Urothelium cell line (cell line): ENCODE results near the gene NOX1.
"Not testable (repeated sequence)": the region's sequence is repeated elsewhere in the genome, so short reads cannot be mapped to it uniquely, and the experiment has no call there.

Experiments
- DNase-seq: peaks from one replicate; pipeline ENCODE4 v3.0.0; 2011; ENCODE audit warnings: low spot score, mixed read lengths
- FAIRE-seq: peaks from 2 replicates; lab custom pipeline; 2011; peaks lifted over from hg19 to GRCh38; lab: Jason Lieb, UNC

The NOX1 gene

DNA sequence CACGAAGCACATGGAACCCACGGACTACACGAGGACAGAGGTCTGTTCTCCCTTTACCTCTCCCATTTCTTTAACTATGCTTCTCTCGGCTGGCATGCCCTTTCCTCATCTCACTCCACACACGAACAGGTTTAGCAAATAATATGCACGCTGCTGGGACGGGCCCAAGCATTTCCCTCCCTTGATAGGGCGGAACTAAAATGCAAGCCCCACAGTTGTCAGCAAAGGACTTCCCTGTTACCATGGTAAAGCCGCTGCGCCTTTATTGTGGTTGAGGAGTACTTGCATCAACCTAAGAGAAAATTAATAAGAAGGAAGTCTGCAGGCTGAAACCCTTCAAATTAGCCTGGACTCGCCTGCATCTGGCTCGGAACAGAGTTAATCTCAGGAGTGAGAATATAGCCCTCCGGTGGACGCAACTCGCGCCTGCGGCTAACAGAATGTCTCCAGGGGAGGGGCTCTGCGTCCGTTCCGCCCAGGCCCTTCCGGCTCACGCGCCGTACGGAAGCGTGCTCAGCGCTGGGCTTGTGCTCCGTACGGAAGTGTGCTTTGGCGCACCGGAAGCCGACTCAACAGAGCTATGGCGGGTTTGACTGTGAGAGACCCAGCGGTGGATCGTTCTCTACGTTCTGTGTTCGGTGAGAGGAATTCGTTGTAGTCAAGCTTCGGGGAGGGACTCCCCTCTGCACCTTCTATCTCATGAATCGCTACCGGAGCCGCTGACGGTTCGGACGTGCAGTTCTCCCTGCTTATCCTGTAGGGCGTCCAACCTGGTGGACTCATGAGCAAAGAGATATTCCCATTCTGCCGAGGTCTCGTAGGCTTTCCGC is 54.1 kb downstream of the NOX1 start, which contains the start of gene CSTF2:
CSTF2 (plus strand) TSS at position 555 of the 830 bp plus-strand sequence; CDS start at position 581, 26 bp downstream.
- peak; percentile 9 for FAIRE-seq
- DNase-seq: peak; percentile 88

DNA sequence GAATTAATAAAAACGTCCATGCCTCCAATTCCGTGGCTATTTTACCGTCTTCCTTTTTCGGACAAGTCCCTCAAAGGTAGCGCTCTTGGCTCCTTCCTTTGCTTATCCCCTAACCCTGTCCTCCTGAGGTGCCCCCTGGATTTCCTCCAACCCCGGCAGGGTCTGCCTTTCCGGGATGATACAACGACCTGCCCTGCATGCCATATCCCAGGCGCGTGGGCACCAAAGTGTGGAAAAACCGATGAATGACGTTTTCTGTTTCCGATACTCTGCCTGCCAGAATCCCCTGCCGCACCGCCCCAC is 54.7 kb downstream of the NOX1 start:
- FAIRE-seq: no peak
- DNase-seq: no peak

DNA sequence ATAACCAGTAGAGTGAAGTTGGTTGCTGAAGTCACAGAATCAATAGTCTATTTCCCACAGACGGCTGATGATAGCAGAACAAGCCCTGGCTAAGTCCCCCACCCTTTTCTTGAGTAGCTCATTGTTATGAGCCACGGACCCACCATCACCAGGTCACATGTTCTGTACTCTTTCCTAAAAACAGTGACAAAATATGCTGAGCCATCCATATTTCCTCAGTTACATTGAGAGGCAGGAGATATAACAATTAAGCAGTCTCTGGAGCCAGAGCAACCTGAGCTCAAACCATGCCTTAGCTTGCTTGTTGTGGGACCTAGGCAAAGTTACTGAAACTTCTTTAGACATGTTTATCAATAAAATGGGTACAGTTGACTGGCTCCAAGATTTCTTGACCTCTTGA is 56.8 kb downstream of the NOX1 start:
- FAIRE-seq (no peak), DNase-seq (no peak)

DNA sequence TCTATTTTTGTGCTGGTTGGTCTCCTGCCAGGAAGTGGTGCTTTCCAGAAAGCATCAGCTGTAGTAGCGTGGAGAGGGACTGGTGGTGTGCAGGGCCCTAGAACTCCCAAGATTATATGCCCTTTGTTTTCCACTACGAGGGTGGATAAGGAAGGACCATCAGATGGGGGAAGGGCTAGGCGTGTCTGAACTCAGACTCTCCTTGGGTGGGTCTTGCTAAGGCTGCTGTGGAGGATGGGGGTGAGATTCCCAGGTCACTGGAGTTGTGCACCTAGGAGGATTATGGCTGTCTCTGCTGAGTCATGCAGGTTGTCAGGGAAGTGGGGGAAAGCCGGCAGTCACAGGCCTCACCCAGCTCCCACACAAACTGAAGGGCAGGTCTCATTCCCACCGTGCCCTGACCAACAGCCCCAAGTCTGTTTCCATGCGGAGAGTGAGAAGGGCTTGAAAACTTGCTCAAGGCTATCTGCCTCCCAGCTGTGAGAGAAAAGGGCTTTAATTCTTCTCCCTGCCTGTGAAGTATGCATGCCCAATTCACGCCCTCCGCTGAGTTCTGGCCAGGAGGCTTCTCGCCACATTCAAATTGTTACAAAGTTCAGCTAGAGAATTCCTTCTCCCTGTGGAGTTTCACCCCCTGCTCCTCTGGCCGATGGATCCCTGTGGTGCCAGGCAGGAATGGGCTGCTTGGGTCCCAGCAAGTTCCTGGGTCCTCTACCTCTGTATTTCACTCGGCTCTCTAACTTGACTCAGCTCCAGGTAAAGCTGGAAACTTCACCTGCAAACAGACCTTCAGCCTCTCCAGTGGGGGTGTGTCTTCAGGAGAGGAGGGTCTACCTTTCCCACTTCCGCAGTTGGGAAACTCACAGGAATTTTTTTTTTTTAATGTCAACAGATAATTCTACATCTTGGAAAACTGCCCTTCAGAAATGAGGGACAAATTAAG is 61.7 kb downstream of the NOX1 start:
- no peak for FAIRE-seq
- no peak for DNase-seq

DNA sequence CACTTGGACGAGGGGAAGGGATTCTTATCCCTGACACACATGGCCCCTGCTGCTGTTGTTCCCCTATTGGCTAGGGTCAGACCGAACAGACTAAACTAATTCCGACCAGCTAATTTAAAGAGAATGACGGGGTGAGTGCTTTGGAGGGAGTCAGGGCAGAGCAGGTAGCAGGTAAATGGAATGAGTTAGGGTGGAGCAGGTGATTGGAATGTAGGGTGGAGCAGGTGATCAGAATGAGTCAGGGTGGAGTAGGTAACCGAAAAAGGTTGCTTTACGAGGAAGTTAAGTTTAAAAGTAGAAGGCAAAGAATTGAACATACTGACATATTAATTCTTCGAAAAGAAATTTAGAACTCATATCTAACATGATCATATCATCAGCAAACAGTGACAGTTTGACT is 65.9 kb downstream of the NOX1 start:
- DNase-seq, FAIRE-seq: not testable (repeated sequence)

DNA sequence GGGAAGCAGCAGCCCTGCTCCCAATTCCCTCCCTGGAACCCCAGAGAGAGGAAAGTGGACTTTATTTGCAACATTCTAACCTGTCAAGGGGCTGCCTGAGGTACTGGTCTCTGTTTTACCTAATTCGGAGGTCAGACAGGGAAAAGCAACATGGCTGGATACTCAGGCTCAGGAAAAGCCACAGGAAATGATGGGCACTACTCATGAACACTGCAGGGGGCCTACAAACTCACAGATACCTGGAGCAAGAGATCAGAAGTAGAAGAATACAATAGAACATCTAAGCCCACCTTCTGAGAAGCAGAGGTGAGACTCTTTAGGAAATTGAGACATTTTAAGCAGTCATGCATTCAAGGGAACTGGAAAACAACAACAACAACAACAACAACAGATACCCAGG is 69.4 kb downstream of the NOX1 start:
- FAIRE-seq (no peak), DNase-seq (no peak)

DNA sequence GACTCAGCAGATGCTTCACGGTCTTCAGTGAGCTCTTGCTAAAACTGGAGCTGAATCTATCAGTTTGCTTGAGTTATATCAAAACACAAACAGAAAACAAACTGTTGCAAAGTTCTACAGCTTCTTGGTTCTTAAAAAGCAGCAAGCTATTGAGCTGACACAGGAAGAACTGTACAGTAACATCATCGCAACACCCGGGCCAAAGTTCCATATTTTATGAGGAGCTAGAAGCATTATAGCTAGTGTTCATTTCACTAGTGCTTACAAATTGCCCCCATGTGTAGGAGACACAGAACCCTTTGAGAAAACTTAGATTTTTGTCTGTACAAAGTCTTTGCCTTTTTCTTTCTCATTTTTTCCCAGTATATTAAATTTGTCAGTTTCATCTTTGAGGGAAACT is 71.3 kb downstream of the NOX1 start:
- DNase-seq: no peak
- FAIRE-seq: no peak

DNA sequence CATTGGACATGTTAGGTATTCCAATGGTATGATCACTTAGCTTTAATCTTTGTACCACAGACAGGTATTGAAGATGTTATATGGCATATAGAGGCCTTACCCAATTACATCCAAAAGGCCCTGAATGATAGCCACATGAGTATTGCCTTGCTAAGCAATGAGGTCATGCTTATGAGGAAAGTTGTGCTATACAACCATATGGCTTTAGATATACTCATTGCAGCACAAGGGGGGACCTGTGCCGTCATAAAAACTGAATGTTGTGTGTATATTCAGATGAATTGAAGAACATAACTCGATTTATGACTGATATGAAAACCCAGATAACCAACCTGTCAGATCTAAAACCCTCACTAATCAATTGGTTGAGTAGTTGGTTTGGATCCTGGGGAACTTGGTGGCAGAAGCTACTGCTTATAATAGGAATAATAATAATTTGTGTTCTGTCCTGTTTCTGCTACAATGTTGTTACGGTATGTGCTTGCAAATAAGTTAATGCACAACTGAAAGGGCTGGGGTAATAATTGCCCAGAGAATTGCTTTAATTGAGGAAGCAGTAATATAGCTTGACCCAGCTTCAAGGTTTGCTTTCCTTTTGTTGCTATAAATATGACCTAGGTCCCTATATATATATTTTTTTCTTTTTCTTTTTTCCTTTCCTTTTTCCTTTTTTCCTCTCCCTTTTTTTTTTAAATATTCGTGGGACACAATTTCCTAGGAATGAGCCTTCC is 75.5 kb downstream of the NOX1 start:
- no peak for FAIRE-seq
- DNase-seq: no peak

DNA sequence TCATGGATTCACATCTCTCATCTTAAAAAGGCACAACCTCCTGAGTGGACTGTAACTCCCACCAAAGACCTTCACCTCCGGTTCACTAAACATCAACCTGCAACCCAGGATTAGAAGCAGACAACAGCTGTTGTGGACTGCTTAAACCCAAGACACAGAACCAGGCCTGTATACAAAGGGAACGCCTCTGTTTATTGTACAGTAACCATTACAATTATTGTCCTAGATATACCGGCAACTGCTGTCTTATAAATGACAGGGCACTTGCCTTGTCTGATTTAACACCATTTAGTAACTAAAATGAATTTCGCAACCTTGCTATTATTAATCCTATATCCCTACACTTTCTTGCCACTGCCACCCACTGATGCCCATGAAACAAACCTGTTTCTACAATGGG is 76.8 kb downstream of the NOX1 start:
- FAIRE-seq (no peak), DNase-seq (no peak)

DNA sequence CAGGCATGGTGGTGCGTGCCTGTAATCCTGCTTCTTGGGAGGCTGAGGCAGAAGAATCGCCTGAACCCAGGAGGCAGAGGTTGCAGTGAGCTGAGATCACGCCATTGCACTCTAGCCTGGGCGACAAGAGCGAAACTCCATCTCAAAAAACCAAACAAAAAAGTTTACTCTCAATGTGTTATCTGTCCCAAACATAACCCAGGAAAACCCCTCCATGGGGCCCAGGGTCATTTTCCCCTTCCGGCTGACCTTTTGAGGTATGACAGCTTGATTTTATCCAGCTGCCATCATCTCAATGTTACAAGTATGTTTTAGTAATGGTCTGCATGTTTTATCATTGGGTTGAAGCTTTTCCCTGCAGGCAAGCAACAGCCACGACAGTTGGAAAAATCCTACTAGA is 77.8 kb downstream of the NOX1 start:
- DNase-seq, FAIRE-seq: not testable (repeated sequence)
